ENCODE results near the gene METAP1D.
"Not testable (repeated sequence)": the region's sequence is repeated elsewhere in the genome, so short reads cannot be mapped to it uniquely, and the experiment has no call there.

Gene METAP1D

DNA sequence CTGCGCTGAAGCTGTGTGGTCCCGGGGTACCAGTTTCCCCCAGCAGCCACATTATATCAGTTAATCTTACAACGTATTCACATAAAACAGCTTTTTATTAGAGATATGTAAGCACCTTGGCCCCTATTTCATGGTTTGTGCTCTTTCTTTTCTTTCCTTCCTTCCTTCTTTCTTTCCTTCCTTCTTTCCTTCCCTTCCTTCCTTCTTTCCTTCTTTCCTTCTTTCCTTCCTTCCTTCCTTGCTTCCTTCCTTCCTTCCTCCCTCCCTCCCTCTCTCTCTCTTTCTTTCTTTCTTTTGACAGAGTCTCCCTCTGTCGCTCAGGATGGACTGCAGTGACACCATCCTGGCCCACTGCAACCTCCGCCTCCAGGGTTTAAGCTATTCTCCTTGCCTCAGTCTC lies 3.7 kb upstream of the METAP1D start:
- no peak for DNase-seq (ENCODE audit: low read depth, low spot score)

DNA sequence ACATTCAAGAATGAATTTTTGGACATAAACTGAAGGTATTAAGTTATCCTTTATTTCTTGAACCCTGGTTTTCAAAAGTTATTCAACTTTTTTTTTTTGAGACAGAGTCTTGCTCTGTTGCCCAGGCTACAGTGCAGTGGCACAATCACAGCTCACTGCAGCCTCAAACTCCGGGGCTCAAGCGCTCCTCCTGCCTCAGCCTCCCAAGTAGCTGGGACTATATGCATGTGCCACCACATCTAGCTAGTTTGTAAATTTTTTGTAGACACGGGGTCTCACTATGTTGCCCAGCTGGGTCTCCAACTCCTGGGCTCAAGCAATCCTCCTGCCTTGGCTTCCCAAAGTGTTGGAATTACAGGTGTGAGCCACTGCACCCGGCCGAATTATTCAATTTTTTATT lies 2.7 kb upstream of the METAP1D start:
- DNase-seq (ENCODE audit: low read depth, low spot score): not testable (repeated sequence)

DNA sequence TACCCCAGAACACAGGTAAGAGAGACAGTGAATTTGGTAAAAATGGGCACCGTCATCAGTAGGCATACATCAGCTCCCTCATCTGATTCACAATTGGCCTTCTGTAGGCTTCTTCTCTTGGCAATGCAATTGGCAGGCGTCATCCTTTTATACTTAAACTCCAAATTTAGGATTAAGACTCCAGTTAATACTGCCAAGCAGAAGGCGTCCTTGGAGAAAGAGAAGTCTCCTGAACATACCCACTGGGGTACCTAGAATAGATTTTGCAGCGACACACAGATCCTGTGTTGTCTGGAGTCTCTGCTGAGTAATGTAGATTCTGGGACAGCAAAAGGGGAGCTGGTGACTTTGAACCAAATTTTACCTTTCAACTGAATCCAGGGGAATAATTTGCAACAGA lies 592 bp upstream of the METAP1D start:
- DNase-seq (ENCODE audit: low read depth, low spot score): no peak

DNA sequence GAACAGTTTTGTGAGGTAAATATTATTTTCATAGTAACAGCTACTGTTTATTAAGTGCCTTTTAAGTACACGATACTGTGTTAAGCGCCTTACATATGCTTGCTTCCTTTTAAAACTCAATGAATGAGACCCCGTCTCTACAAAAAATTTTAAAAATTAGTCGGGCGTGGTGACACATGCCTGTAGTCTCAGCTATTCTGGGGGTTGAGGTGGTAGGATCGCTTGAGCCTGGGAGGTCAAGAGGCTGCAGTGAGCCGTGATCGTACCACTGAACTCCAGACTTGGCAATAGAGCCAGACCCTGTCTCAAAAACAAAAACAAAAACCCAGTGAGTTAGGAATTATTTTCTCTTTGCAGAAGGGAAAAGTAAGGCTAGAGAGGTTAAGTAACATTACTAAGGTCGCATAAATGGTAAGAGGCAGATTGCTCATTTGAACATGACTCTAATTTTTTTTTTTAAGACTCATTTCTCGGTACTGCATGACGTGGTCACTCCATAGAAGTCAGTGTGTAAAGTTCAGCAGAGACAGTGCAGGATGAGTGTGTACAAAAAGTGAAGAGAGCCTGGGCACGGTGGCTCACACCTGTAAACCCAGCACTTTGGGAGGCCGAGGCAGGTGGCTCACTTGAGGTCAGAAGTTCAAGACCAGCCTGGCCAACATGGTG lies 1.1 kb downstream of the METAP1D start:
- no peak for DNase-seq (ENCODE audit: low read depth, low spot score)

DNA sequence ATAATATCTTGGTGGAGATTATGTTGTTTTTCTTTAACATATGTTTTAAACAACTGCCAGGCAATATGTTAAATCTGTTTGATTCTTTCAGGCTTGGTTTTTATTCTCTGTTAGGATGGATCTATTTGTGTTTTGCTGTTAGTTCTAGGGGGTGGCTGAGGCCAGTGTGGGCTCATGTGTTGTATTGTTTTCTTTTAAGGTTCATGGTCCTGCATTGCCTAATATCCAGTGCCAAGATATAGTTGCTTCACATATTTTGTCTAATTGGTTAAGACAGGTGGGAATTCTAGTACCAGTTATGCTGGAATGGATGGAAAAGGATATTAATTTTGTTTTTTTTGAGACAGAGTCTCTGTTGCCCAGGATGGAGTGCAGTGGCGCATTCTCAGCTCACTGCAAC lies 7.6 kb downstream of the METAP1D start:
- no peak for DNase-seq (ENCODE audit: low read depth, low spot score)

DNA sequence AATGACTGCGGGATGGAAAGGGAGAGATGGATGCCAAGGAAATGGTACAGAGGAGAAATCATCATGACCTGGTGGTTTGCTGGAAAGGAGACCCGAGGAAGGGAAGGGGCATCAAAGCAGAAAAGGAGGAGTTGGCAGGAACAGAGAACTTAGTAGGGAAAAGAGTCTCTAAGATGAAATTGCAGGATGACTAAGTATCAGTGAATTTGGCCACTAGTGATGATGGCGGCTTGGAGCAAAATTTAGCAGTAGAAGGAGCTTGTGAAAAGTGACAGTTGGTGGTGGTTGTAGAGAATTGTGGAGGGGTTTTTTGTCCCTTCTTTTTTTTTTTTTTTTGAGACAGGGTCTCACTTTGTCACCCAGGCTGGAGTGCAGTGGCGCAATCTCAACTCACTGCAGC lies 10.1 kb downstream of the METAP1D start:
- DNase-seq (ENCODE audit: low read depth, low spot score): no peak

DNA sequence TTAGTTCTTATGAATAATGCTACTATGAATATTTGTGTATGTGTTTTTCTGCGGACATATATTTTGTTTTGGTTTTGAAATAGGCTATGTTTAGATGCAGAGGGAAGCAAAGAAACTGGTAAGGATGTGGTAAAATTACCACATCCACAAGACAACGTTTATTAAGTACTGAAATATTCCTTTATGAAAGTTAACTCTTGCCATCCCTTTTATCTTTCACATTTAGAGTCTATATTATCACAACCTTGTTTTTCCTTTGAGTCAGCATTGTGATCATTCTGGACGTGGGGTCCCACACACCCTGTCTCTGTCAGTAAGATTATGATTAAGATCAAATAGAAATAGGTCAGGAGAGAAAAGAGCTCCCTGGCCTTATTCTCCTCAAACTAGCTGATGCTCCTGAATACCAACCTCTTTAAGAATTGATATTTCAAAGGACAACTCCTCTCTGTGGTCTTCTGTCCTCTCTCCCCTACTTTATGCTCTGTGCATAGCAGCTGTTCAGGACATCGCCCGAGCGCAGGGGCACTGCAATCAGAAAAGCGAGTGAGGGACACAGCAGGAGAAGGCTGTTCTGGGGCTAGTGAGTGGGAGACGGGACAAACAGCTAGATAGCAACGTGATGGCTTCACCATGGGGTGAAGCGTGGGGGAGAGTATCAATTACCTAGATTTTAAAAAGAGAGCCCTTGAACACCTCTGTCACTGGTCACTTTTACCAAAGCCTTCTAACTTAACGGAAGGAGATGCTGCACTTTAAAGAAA lies 12.2 kb downstream of the METAP1D start:
- no peak for DNase-seq (ENCODE audit: low read depth, low spot score)

DNA sequence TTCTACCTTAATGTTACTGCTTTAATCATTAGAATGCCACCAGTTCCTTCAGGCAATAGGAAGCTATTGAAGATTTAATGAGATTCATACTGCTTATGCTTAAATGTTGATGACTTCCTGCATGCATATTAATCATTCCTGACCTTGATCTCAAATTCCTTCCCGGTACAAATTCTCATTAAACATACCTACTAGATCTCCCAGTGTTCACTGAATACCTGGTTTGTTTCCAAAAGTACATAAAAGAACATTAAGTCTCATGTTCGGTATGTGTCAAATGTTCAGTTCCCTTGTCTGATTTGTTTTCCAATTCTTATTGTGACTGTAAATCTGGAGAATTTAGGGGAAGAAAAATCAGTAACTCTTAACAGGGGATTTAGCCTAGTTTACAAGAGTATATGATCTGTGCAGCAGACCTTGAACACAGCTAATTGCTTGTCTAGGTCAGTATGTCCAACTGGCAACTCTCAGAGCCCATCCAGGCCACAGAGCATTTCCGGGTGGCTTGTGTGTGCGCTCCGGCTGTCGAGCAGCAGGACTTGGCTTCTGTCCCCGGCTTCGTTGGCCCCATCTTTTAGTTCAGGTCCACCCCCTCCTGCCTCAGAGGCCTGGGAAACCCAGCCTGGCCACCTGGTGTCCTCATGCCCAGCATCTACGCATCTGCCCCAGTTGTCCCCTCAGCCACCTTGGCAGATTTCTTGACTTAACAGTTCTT lies 13.1 kb downstream of the METAP1D start:
- DNase-seq (ENCODE audit: low read depth, low spot score): no peak

DNA sequence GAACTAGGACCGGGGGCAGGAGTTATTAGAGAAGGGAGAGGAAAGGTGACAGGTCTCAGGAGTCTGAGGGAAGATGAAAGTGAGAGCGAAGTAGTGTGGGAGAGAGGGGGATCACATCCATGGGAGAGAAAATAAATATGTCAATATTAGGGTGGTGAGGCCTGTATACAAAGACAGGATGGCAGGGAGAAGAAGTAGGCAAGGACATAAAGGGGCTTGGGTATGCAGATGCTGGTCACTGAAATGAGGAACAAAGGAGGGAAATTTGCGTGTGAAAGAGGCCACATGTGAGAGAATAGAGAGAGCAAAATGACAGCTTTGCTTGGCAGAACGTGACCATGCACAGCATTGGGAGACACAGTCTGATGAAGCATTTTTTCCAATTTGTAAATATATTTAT lies 13.6 kb downstream of the METAP1D start:
- DNase-seq (ENCODE audit: low read depth, low spot score): no peak

DNA sequence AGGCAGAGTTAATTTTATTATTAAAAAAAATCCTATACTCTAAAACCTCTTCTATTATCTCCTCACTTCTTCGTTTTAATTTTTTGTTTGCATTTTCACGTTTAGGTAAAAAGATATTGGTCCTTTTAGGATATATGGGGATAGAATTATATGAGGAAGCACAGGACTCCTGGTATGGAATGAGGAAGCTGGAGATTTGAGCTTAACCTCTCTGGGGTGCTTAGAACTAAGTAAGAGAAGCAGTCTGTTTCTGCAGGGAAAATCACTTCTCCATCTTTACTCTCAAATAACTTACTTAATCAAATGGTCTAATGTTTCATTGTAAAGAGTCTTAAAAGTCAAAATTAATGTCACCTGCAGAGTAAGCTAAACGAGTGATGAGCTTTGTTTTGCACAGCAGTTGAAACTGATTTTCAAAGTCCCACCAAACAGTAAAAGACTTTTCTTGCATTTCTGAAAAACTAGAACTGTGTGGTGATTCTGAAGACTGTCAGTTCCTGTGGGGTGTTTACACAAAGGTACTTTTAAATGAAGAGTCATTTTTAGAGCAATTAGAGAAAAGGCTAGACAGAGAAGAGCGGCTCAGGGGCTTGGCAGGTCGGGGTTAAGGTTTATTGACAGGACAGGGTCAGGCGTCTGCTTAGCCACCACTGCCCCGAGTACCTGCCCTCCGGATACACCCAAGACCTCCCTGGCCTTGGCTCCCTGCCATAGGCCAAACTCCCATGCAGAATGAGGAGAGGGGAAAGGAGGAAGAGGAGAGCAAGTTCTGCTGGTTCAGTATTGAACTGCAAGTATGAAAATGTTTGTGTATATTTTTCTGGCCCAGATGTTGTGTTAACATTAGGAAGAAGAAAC lies 21.6 kb downstream of the METAP1D start:
- DNase-seq (ENCODE audit: low read depth, low spot score): no peak

DNA sequence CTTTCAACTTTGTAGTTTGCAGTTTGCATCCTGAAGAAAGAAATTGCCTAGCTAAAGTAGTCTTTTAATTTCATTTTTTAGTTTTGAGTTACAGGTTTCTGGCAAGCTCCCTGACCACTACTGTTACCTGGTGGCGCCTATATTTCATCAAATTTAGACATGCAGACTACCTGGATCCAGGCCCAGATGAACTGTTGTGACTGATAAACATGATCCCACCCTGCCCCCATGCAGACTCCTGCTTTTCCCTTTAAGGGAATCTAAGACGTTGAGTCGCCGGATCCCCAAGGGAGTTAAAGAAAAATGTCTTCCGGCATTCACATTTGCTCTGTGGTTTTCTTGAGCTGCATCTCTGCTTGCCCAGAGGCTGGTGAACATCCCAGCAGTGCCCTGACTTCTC lies 22.2 kb downstream of the METAP1D start:
- DNase-seq (ENCODE audit: low read depth, low spot score): no peak

DNA sequence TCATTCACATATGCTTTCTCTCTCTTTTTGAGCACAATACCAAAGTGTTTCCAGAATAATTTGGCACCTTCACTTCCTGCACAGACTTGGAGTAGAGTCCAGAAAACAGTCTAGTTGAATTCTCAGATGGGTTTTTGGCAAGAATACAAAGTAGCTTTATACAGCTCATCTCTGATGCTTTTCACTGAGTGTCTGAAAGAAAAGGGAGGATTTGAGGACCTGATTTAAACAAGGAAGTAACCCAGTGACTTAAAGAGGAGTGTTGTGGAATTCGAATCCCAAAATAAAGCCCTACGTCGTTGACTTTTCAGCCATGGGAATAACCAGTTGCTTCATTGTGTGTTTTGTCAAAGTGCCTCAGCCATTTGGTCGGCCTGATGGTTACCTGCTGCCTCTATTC lies 31.8 kb downstream of the METAP1D start:
- DNase-seq (ENCODE audit: low read depth, low spot score): no peak

DNA sequence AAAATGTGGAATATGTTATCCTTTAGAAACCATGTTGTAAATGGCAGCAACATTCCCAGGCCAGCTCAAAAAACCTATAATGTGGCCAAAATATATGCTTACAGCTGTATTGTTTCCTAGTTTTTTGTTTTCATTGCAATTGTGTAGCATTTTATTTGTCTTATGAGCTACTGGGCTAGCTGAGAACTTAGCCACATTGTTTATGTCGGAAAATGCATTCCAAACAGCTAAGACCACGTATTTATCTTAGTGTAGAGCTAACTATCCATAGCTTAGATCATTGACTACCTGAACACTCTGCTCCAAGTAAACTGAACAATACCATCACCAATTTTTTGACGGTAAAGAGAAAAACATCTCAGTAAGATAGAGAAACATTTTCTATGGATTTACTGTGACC lies 38.4 kb downstream of the METAP1D start:
- no peak for DNase-seq (ENCODE audit: low read depth, low spot score)

DNA sequence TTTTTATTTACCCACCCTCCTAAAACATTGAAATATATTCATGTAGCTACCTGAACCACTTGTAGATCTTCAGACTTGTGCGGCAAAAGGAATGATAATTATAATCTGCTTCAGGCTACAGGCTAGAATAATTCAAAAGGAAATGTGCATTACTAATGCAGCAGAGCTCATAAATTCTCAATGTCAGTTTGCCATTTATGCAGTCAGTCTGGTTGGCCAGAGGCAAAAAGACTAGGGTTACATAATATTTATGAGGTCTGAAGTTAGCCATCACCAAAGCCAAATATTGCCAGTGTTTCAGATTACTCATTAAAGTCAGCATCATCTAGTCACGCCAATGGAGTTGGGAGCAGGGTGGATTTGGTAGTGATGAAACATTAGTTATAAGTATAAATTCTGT lies 38.9 kb downstream of the METAP1D start:
- no peak for DNase-seq (ENCODE audit: low read depth, low spot score)

DNA sequence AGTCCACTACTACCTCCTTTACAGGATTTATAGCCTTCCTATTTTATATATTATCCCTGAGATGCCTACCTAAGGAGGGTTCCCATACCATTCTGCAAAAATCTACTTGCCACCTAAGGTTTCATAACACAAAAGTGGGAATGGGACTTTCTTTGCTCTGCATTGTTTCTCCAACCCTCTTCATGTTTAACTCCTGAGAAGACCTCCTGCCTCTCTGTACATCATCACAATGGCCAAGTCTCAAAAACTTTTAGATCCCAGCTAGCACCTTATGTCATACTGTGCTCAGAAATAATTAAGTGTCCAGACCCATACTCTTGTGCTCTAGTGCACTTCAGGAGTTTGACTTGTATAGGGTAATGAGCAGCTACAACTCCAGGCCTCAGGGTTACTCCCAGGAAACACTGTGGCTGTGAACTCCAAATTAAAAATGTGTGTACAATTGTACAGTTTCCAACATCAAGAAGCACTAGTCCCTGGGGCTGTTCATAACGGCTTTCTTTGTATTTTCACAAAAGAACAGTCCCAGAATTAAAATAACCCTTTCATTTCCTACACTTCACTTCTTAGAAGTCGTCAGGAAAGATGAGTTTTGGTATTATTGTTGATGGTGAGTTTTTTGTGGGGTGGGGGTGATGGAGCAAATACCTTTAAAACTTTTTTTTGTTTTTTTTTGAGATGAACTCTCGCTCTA lies 39.4 kb downstream of the METAP1D start:
- DNase-seq (ENCODE audit: low read depth, low spot score): no peak

DNA sequence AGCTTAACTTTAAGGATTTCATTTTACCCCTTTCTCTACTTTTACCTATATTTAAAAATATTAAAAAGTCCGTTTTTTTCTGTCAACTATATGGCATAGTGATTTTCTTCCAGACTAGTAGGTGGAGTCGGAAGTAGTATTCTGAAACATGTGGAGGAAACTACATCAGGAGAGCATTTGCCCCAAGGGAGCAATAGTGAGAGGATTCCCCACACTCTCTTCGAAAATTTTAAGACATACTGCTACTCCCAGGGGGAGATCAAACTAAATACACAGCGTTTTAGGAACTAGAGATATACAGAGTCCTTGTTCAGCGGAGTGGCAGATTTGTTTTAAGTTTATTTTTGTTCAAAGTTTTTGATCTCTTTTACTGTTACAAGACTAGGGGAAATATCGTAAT lies 40.6 kb downstream of the METAP1D start:
- DNase-seq (ENCODE audit: low read depth, low spot score): no peak

DNA sequence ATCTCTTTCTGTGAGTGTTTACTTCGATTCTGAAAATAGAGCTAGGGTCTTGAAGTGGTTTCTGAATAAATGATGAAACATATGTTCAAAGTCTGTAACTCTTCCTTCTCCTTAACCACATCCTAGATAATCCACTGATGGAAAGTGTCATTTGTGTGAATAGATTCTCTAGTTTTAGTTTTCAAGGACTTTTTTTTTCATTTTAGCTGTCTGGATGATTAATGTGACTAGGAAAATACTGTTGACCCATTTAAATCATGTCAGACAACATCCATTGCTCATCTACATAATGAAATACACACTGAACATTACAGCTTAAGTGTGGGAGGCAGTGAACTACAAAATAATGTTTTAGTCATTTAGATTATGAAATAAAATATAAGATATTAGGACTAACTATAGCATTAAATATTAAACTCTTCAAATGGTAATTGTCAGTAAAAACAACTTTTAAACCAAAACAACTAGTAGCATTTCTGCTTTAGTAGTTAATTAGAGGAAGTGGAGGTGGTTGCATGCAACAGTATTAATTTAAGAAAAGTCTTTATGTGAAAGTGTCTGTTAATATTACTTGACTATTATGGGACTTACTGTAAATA lies 46.4 kb downstream of the METAP1D start:
- no peak for DNase-seq (ENCODE audit: low read depth, low spot score)

DNA sequence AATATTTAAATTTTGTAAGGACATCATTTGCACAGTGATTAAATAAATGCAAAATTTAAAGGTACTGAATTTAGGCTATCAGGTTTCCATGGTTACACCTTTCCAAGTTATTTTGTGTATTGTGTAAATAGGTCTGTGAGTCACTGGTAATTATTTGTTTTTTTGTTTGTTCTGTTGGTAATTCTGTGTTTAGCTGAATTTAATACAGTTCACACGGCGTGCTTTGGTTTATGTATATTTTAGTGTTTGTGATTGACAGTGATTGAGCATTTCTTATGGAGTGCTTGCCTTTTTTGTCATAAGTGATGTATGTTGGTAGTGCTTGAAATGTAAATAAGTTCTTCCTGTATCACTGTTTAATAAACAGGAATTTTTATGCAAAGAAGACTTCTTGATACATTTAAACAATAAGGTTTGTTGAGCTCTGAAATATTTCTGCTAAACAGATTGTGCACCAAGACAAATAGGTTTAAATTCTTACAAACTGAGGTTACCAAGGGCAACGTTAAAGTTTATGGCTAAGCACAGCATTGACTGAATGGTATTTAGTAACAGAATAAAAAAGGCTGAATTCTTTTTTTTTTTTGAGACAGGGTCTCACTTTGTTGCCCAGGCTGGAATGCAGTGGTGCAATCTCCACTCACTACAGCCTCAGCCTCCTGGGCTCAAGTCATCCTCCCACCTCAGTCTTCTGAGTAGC lies 47.3 kb downstream of the METAP1D start:
- DNase-seq (ENCODE audit: low read depth, low spot score): no peak

DNA sequence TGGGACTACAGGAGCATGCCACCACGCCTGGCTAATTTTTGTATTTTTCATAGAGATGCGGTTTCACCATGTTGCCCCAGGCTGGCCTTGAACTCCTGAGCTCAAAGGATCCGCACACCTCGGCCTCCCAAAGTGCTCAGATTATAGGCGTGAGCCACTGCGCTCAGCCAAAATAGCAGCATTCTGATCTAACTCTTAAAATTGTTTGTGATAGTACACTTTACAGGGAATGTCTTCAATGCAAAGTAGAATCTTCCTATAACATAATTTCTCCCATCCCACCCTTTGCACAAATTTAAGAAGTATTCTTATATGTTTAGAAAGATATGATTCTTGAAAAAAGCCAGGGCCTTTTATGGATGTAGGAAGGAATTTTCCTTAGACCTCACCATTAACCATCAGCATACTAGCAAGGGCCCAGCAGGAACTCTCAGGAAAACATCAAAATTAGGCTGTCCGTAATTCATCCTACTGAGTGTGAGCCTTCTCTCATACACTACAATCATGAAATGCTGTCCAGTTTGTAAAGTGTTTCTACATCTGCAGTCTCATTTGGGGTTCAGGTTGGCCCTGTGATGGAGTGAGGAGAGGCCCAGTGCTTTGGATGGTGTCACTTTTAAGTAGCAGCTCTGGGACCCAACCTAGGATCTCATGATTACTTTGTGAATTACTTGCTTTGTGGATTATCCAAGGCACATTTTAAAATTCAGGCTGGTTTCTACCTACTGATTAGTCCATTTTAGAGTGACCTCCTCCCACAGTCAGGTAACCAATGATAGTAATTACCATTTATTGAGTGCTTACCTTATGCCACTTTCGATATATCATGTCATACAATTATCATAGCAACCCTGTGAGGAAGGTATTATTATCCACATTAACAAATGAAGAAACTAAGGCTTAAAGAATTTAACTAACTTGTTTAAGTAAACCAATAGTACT lies 48.1 kb downstream of the METAP1D start:
- DNase-seq (ENCODE audit: low read depth, low spot score): no peak
